Retina (tissue), 1 donor: Measurements from ENCODE around the gene ESYT2.
"Not testable (repeated sequence)": the region's sequence is repeated elsewhere in the genome, so short reads cannot be mapped to it uniquely, and the experiment has no call there.

ENCODE experiments used
- DNase-seq: peaks from one replicate; pipeline ENCODE4 v3.0.0-alpha.2; 2016

ESYT2 gene, protein sequence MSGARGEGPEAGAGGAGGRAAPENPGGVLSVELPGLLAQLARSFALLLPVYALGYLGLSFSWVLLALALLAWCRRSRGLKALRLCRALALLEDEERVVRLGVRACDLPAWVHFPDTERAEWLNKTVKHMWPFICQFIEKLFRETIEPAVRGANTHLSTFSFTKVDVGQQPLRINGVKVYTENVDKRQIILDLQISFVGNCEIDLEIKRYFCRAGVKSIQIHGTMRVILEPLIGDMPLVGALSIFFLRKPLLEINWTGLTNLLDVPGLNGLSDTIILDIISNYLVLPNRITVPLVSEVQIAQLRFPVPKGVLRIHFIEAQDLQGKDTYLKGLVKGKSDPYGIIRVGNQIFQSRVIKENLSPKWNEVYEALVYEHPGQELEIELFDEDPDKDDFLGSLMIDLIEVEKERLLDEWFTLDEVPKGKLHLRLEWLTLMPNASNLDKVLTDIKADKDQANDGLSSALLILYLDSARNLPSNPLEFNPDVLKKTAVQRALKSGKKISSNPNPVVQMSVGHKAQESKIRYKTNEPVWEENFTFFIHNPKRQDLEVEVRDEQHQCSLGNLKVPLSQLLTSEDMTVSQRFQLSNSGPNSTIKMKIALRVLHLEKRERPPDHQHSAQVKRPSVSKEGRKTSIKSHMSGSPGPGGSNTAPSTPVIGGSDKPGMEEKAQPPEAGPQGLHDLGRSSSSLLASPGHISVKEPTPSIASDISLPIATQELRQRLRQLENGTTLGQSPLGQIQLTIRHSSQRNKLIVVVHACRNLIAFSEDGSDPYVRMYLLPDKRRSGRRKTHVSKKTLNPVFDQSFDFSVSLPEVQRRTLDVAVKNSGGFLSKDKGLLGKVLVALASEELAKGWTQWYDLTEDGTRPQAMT

DNA sequence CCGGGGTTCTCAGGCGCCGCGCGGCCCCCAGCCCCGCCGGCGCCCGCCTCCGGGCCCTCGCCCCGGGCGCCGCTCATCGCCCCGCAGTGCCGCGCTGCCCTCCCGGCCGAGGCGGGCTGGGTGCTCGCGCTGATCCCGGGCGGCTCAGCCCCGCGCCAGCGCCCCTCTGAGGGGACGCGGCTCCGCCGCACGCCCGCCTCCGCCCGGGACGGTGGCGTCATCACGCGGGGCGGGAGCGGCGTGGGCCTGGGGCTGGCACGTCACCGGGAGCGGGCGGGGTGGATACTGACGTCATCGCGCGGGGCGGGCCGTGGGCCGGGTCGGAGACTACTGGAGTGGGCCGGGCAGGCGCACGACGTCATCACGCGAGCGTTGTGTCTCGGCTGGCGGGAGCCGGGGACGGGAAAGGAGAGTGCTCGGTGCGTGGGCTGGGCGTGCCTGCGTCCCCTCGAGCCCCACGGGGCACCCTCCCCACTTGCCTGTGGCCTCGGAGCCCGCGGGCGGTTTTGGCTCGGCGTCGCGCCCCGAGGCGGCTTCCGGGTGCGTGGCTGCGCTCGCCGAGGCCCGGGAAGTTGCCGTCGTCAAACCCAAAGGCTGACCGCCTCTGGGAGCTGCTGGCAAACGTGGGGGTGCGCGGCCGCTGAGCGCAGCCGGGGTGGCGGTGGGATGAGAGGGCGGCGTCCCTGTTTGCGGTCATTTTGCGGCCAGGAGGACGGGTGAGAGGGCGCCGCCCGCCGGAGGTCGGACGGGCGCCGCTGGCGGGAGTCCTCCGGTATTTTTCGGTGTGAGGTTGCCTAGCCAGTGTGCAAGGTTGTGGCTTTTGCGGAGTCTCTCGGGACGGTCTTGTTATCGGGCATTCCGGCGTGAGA lies at the start of gene ESYT2:
Gene ESYT2 (minus strand): TSS at position 168 of the 869 bp plus-strand sequence. CDS start 91 bp downstream, at position 77.
- DNase-seq, result peak; percentile 97

GRCh38 chr7:158878151-158879079 lies 49.1 kb upstream of the ESYT2 start:
- DNase-seq, result not testable (repeated sequence)

DNA sequence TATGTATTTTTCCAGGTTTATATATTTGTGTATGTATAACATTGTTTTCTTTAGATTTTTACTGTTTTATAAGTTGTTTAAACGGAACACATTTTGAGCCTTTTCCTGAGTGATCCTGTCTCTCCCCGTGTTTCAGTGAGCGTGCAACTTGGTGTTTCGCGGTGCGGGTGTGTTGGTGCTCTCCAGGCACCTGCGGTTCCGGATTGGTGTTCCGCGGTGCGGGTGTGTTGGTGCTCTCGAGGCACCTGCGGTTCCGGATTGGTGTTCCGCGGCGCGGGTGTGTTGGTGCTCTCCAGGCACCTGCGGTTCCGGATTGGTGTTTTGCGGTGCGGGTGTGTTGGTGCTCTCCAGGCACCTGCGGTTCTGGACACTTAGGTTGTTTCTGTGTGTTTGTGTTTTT lies 47.7 kb upstream of the ESYT2 start:
- no peak for DNase-seq

DNA sequence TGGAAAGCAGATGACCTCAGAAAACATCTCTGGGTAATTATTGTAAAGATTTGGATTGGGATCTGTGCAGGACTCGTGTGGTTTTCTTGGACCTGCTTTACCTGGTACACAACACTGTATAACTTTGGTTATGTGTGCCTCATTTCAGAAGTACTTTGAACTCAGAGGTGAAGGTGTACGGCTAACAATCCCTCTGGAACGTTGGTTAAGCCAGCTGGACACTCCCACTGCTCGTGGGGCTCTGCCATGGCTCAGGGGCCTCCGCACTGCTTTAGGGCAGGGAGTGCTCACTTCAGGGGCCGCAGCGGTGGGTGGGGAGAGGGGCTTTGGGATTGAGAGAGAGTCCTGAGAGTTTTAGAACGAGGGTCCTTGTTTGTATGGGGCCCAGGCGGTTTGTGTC lies 40.6 kb upstream of the ESYT2 start:
- DNase-seq, result no peak

- no peak for DNase-seq
Observed at GRCh38 chr7:158868764-158869410, 39.6 kb upstream of the ESYT2 start.

DNA sequence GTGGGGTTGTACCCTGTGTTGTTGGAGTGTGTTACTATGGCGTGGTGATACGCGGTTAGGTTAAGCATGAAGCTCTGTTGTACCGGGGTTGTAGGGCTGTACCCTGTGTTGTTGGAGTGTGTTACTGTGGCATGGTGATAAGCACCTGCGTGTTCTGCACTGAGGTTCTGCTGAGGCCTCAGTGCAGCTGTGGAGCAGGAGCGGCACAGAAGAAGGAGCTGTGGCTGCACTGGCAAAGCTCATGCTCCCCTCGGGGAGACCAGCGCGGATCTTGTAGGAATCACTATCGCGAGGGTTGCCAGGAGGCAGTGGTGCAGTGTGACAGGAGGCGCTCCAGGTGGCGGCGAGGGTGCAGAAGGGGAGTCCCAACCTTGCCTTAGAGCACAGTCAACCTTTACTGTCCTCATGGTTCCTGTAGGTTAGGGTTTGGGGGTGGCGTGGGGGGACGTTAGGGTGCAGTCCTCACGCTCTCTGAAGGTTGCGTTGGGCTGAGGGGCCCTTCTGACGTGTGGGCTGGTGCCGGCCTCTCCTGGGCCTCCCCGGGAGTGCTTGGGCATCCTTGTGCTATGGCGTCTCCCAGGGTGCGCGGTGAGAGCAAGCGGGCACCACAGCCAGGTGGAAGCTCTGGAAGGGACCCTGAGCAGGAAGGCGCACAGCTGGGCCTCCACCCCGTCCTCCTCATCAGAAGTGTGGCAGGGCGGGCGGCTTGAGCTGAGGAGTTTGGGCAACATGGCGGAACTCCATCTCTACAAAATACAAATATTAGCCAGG lies 38.1 kb upstream of the ESYT2 start:
- DNase-seq, result no peak

GRCh38 chr7:158865977-158866376 lies 36.7 kb upstream of the ESYT2 start:
- no peak for DNase-seq

- DNase-seq, result no peak
Observed at GRCh38 chr7:158865462-158865922, 36.2 kb upstream of the ESYT2 start.

DNA sequence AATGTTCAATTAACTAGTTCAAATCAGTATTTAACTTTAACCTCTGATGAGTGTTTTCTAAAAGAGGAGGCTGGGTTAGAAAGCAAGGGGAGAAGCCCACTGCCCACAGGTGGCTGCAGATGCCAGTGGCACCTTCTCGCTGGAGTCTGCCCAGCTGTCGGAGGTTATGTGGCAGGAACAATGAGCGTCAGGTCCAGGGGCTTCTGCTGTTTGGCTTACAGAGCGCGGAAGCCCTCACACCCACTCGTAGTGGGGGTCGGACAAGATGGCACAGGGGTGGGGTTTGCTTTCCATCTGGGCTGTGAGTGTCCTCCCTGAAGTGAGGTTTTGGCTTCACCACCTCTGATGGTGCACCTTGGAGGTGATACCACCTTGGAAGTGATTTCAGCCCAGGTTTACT lies 35.5 kb upstream of the ESYT2 start:
- DNase-seq, result no peak

- no peak for DNase-seq
Observed at GRCh38 chr7:158864507-158864820, 35.2 kb upstream of the ESYT2 start.

GRCh38 chr7:158863611-158864506 lies 34.5 kb upstream of the ESYT2 start:
- DNase-seq, result peak; percentile 31

DNA sequence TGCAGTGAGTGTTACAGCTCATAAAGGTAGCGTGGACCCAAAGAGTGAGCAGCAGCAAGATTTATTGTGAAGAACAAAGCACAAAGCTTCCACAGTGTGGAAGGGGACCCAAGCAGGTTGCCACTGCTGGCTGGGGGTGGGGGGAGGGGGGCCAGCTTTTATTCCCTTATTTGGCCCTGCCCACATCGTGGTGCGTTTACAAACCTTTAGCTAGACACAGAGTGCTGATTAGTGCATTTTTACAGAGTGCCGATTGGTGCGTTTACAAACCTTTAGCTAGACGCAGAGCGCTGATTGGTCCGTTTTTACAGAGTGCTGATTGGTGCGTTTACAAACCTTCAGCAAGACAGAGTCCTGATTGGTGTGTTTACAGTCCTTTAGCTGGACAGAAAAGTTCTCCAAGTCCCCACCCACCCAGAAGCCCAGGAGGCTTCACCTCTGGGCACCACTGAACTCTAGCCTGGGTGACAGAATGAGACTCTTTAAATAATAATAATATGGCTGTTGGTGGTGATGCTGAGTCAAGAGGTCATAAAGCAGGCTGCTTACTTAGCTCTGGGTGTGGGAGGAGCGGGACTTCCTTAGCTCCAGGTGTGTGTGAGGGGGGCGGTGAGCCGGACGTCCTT lies 33.8 kb upstream of the ESYT2 start:
- DNase-seq, result not testable (repeated sequence)

DNA sequence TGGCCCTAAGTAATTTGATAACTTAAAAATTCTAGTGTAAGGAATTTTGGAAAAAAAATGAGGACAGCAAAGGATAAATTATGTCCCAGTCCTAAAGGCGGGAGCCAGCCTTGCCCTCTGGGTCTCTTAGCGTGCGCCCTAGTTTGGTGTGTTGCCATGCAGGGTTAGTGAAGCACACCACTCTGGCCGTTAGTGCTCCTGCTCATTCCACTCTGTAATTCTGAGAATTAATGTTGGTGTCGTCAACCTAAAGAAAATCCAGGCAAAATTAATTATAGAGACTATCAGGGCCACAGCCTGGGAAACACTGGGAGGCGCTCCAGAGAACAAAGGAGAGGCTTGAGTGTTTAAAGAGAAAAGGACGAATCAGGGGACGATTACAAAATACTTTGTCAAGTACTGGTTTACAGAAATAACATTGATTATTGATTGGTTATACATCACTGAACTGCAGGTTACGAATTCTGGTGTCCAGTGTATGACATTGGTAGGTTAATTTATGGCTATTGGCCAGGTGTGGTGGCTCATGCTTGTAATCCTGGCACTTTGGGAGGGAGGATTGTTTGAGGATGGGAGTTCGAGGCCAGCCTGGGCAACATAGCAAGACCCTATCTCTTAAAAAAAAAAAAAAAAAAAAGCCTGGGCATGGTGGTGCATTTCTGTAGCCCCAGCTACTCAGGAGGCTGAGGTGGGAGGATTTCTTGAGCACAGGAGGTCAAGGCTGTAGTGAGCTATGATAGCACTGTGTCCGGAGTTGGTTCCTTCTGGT lies 32.8 kb upstream of the ESYT2 start:
- DNase-seq, result no peak

DNA sequence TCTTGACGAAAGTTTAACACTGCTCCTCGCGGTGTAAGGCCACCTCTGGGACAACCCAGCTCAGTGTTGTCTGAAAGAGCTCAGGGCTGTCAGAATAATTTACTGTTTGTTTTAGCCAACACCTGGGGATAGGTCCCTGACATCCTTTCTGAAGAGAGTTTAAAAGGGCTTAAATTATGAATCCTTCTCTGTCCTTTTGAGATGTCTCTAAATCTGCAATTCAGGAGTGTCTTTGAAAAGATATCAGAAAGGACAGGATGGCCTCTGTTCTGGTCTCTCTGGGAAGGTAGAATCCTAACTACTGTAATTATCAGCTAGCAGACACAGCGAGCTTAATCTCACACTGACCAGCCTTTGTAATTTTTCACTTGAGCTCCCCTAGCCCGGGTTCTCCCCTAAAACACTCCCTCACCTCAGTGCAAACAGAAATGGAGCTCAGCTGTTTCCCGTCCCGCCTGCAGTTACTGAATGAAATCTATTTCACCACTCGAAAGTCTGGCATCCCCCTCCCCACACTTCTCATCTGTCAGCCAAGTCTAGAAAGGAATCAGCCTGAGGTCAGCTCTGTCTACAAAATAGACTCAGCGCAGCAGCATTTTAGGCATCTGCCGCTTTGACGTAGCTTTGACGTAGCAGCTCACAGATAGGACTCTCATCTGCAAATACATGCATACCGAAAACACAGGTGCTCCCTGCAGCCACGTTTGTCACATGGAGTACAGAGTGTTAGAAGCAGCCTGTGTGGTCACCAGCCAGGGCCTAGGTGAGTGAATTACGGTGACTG lies 31.9 kb upstream of the ESYT2 start:
- no peak for DNase-seq

GRCh38 chr7:158860394-158860793 lies 31.1 kb upstream of the ESYT2 start:
- no peak for DNase-seq

- no peak for DNase-seq
Observed at GRCh38 chr7:158858592-158859503, 29.5 kb upstream of the ESYT2 start.
